Peyer's patch (tissue), 4 donors: Measurements from ENCODE around the gene ZBTB16. TPM values are rescaled to one million over a fixed set of nuclear protein-coding genes. Genes with fewer than 3 reads are reported as not detected.

ENCODE experiments used
- DNase-seq, 3 donors: peaks; one replicate each; pipeline ENCODE4 v3.0.0-alpha.2; 2017 to 2019
- H3K27ac ChIP-seq, 4 donors: fragments of 200-600 bp; sonication (generic); one replicate each; pipeline ENCODE4 v1.5.1; 2016 to 2019
- H3K27me3 ChIP-seq, 2 donors: fragments of 200-600 bp; sonication (generic); one replicate each; pipeline ENCODE4 v1.5.1; 2019
- H3K36me3 ChIP-seq, 3 donors: fragments of 200-600 bp; sonication (generic); one replicate each; pipeline ENCODE4 v1.5.1; 2016 to 2019
- H3K4me1 ChIP-seq, 4 donors: fragments of 200-600 bp; sonication (generic); one replicate each; pipeline ENCODE4 v1.5.1; 2016 to 2019
- H3K4me3 ChIP-seq, 4 donors: fragments of 200-600 bp; sonication (generic); 1 replicate in 3 of 4; 2 replicates in 1 of 4; pipeline ENCODE4 v1.5.1; 2016 to 2019; ENCODE audit warnings: mild to moderate bottlenecking in 1 of 4
- H3K9me3 ChIP-seq, 4 donors: fragments of 200-600 bp; sonication (generic); one replicate each; pipeline ENCODE4 v1.5.1; 2016 to 2019; ENCODE audit warnings: mild to moderate bottlenecking in 1 of 4
- CTCF ChIP-seq, 6 experiments: fragments of 450-650 bp in 4 of 6; fragments of 200-600 bp in 2 of 6; sonication (generic) in 1 of 6; IDR thresholded peaks; one replicate each; pipeline ENCODE4 v1.5.1; 2017 to 2019; ENCODE audit warnings: antibody characterized with exemption in 6 of 6, mild to moderate bottlenecking in 3 of 6, moderate library complexity in 1 of 6
- POLR2A ChIP-seq, 2 donors: fragments of 450-650 bp; IDR thresholded peaks; one replicate each; pipeline ENCODE4 v1.5.1; 2017; ENCODE audit warnings: antibody characterized with exemption in 2 of 2, mild to moderate bottlenecking in 2 of 2, moderate library complexity in 2 of 2
- total RNA-seq, 4 donors: library from RNA; depleted of rRNA; stranded (reverse); fragments of >200 nt; gene quantifications; one replicate each; pipeline ENCODE4 v1.1.0, GENCODE V29; 2016

ZBTB16 gene
- total RNA-seq, 4 donors from 2014 or later, result 84.8 to 257 (median 155) TPM

- no peaks in the 10 kb centered on the region for H3K9me3 ChIP-seq
- peak overlapping the region; percentile 77 to 97 (median 92) for H3K27ac ChIP-seq
- H3K36me3 ChIP-seq, result peaks cover 0 to 26% (median 0%) of the 10 kb centered on the region in 3 donors
- TF ChIP-seq CTCF (IDR thresholded peaks at IDR 0.05), result no peak
- no peak for TF ChIP-seq POLR2A (IDR thresholded peaks at IDR 0.05)
- peak overlapping the region in 2 of 4 donors; percentile 2 to 20 for H3K4me3 ChIP-seq
- H3K27me3 ChIP-seq, result no peaks in the 10 kb centered on the region
- no peak for DNase-seq
- H3K4me1 ChIP-seq, result peaks cover 14 to 78% (median 43%) of the 10 kb centered on the region in 4 donors
These were observed 99.8 kb downstream of the ZBTB16 start for GRCh38 chr11:114159320-114159719.

- Histone ChIP-seq H3K9me3 (no peaks in the 10 kb centered on the region), H3K27me3 (no peaks in the 10 kb centered on the region), H3K4me3 (peak overlapping the region in 3 of 4 donors; percentile 16 to 23 (median 20)), H3K27ac (peak overlapping the region; percentile 77 to 97 (median 92)), H3K36me3 (peaks cover 0 to 26% (median 0%) of the 10 kb centered on the region in 3 donors), H3K4me1 (peaks cover 14 to 78% (median 48%) of the 10 kb centered on the region in 4 donors)
- peak; percentile 99 to 100 (median 100) for DNase-seq
- TF ChIP-seq POLR2A (IDR thresholded peaks at IDR 0.05), result peak; percentile 52 to 89
- peak in 2 of 6 experiments; percentile 13 to 16 for TF ChIP-seq CTCF (IDR thresholded peaks at IDR 0.05)
These were observed 100.5 kb downstream of the ZBTB16 start for GRCh38 chr11:114159802-114160632.

- Histone ChIP-seq H3K36me3 (peaks cover 0 to 24% (median 0%) of the 10 kb centered on the region in 3 donors), H3K27me3 (no peaks in the 10 kb centered on the region), H3K4me1 (peaks cover 19 to 82% (median 52%) of the 10 kb centered on the region in 4 donors), H3K27ac (peak overlapping the region; percentile 77 to 97 (median 92)), H3K4me3 (no peak overlapping the region), H3K9me3 (no peaks in the 10 kb centered on the region)
- no peak for TF ChIP-seq POLR2A (IDR thresholded peaks at IDR 0.05)
- TF ChIP-seq CTCF (IDR thresholded peaks at IDR 0.05), result no peak
- DNase-seq, result peak in 1 of 3 donors; percentile 48
These were observed 101.4 kb downstream of the ZBTB16 start for GRCh38 chr11:114160894-114161293.

GRCh38 chr11:114161486-114162250, 102.2 kb downstream of the ZBTB16 start:
- no peak for DNase-seq
- Histone ChIP-seq H3K27ac (peak overlapping the region; percentile 77 to 97 (median 92)), H3K36me3 (peaks cover 0 to 16% (median 0%) of the 10 kb centered on the region in 3 donors), H3K4me1 (peaks cover 19 to 85% (median 56%) of the 10 kb centered on the region in 4 donors), H3K9me3 (no peaks in the 10 kb centered on the region), H3K27me3 (no peaks in the 10 kb centered on the region), H3K4me3 (no peak overlapping the region)
- TF ChIP-seq POLR2A (IDR thresholded peaks at IDR 0.05), result no peak
- no peak for TF ChIP-seq CTCF (IDR thresholded peaks at IDR 0.05)

GRCh38 chr11:114162719-114163123, 103.2 kb downstream of the ZBTB16 start:
- TF ChIP-seq POLR2A (IDR thresholded peaks at IDR 0.05), result peak in 1 of 2 donors; percentile 84
- peak in 1 of 6 experiments; percentile 22 for TF ChIP-seq CTCF (IDR thresholded peaks at IDR 0.05)
- no peaks in the 10 kb centered on the region for H3K27me3 ChIP-seq
- H3K27ac ChIP-seq, result peak overlapping the region; percentile 77 to 97 (median 92)
- H3K9me3 ChIP-seq, result no peaks in the 10 kb centered on the region
- H3K36me3 ChIP-seq, result peaks cover 0 to 7% (median 0%) of the 10 kb centered on the region in 3 donors
- peaks cover 23 to 84% (median 62%) of the 10 kb centered on the region in 4 donors for H3K4me1 ChIP-seq
- peak overlapping the region in 1 of 4 donors; percentile 4 for H3K4me3 ChIP-seq
- DNase-seq, result peak; percentile 44 to 92 (median 85)
